B cell (primary cell): ENCODE measurements around the gene TMC8. TPM values are rescaled to one million over a fixed set of nuclear protein-coding genes. Genes with fewer than 3 reads are reported as not detected.

Experiments used
- ATAC-seq: fragments of 200-7000 bp; cut with Tn5 transposase; one replicate; pipeline ENCODE4 v1.10.0; 2021; ENCODE audit warnings: low read depth, mild to moderate bottlenecking, moderate number of reproducible peaks, moderate library complexity
- CTCF ChIA-PET: fragments of 350-600 bp; sonication (Branson Sonifier 250); formaldehyde crosslinking; loops from one replicate; lab custom pipeline; 2021; ENCODE audit warnings: antibody characterized with exemption, inconsistent platforms; lab: Charles Lee
- POLR2A ChIA-PET: fragments of 350-600 bp; sonication (Branson Sonifier 250); formaldehyde crosslinking; loops from one replicate; lab custom pipeline; 2021; ENCODE audit warnings: antibody characterized with exemption; lab: Charles Lee
- DNase-seq: peaks from one replicate; pipeline ENCODE4 v3.0.0; 2013
- H2AFZ ChIP-seq: 2 replicates; pipeline ENCODE4 v1.6.1; 2012; ENCODE audit warnings: mild to moderate bottlenecking, low read depth, low read length; ENCODE audit not compliant: insufficient read depth, poor library complexity, severe bottlenecking
- H3K27ac ChIP-seq, 2 donors: 1 replicate in 1 of 2; 2 replicates in 1 of 2; pipeline ENCODE4 v1.5.1; 2012 to 2013; ENCODE audit warnings: low read length in 2 of 2, mild to moderate bottlenecking in 2 of 2, moderate library complexity in 1 of 2
- H3K27me3 ChIP-seq, 4 experiments: fragments of 200-600 bp in 1 of 4; sonication (generic) in 1 of 4; replicated peaks in 1 of 4; 1 replicate in 2 of 4; 2 replicates in 2 of 4; pipeline versions ENCODE4 v1.6.1 to v1.7.0; 2013 to 2016; ENCODE audit warnings: low read length in 3 of 4, mild to moderate bottlenecking in 2 of 4, mixed read lengths in 1 of 4, moderate library complexity in 1 of 4; ENCODE audit not compliant: insufficient read depth in 4 of 4, control insufficient read depth in 3 of 4; ENCODE audit errors: control extremely low read depth in 1 of 4
- H3K36me3 ChIP-seq, 2 experiments: replicated peaks in 1 of 2; 1 replicate in 1 of 2; 2 replicates in 1 of 2; pipeline versions ENCODE4 v1.6.1 to v1.7.1; 2013; ENCODE audit warnings: low read length in 1 of 2; ENCODE audit not compliant: insufficient read depth in 2 of 2, control insufficient read depth in 1 of 2; ENCODE audit errors: control extremely low read depth in 1 of 2, extremely low read depth in 1 of 2
- H3K4me1 ChIP-seq, 2 donors: fragments of 200-600 bp in 1 of 2; sonication (generic) in 1 of 2; 1 replicate in 1 of 2; 2 replicates in 1 of 2; pipeline versions ENCODE4 v1.5.1 to v1.6.1; 2013 to 2017; ENCODE audit warnings: low read length in 2 of 2; ENCODE audit not compliant: control insufficient read depth in 2 of 2, insufficient read depth in 2 of 2
- H3K4me2 ChIP-seq: replicated peaks from 2 replicates; pipeline ENCODE3; 2012; ENCODE audit warnings: mild to moderate bottlenecking, low read depth, low read length; ENCODE audit not compliant: poor library complexity, severe bottlenecking
- H3K4me3 ChIP-seq, 5 experiments: fragments of 200-600 bp in 1 of 5; sonication (generic) in 1 of 5; 1 replicate in 3 of 5; 2 replicates in 2 of 5; pipeline versions ENCODE4 v1.5.1 to v1.7.0; 2011 to 2016; ENCODE audit warnings: low read length in 4 of 5, mild to moderate bottlenecking in 4 of 5, low read depth in 2 of 5, control low read depth in 1 of 5, moderate library complexity in 1 of 5; ENCODE audit not compliant: insufficient read depth in 1 of 5; ENCODE audit errors: control extremely low read depth in 1 of 5, extremely low read depth in 1 of 5
- H3K79me2 ChIP-seq: fragments of 200-600 bp; sonication (generic); one replicate; pipeline ENCODE4 v1.6.0; 2016; ENCODE audit warnings: low read length; ENCODE audit not compliant: control insufficient read depth, insufficient read depth
- H3K9ac ChIP-seq: fragments of 200-600 bp; sonication (generic); 2 replicates; pipeline ENCODE4 v1.6.1; 2017; ENCODE audit warnings: mild to moderate bottlenecking, low read length, moderate library complexity
- H3K9me3 ChIP-seq, 3 donors: one replicate each; pipeline versions ENCODE4 v1.6.1 to v1.7.1; 2013; ENCODE audit warnings: low read length in 2 of 3; ENCODE audit not compliant: control insufficient read depth in 2 of 3, insufficient read depth in 1 of 3; ENCODE audit errors: control extremely low read depth in 1 of 3
- H4K20me1 ChIP-seq: 2 replicates; pipeline ENCODE4 v1.6.0; 2012; ENCODE audit warnings: mild to moderate bottlenecking, low read length; ENCODE audit not compliant: insufficient read depth, control insufficient read depth, poor library complexity, severe bottlenecking
- H3K27ac Mint-ChIP-seq: one replicate; pipeline ENCODE4 v1.8.0; 2021; ENCODE audit warnings: mixed read lengths
- H3K27me3 Mint-ChIP-seq: one replicate; pipeline ENCODE4 v1.8.0; 2021; ENCODE audit warnings: mixed read lengths
- H3K4me1 Mint-ChIP-seq: one replicate; pipeline ENCODE4 v1.8.0; 2021; ENCODE audit warnings: mixed read lengths
- H3K4me3 Mint-ChIP-seq: one replicate; pipeline ENCODE4 v1.8.0; 2021; ENCODE audit warnings: mixed read lengths
- H3K9me3 Mint-ChIP-seq: one replicate; pipeline ENCODE4 v1.8.0; 2022; ENCODE audit warnings: mixed read lengths; ENCODE audit not compliant: insufficient read depth
- EZH2 ChIP-seq: IDR thresholded peaks from 2 replicates; pipeline ENCODE4 v1.6.1; 2012; ENCODE audit warnings: borderline replicate concordance, low read depth, mild to moderate bottlenecking, moderate library complexity, low read length; ENCODE audit not compliant: insufficient read depth, poor library complexity, severe bottlenecking
- WGBS: methylation state at CpG from one replicate; pipeline ENCODE4 v1.1.5; 2013; ENCODE audit warnings: missing lambda C conversion rate; ENCODE audit not compliant: insufficient coverage; 5-methylcytosine and 5-hydroxymethylcytosine counted together
- intact Hi-C: fragments of 100-400 bp; cut with micrococcal nuclease; formaldehyde crosslinking; loops from one replicate; pipeline ENCODE4 v1.10.0; 2022
- polyA plus RNA-seq: library from polyadenylated mRNA; depleted of rRNA; stranded (reverse); fragments of >200 nt; gene quantifications from 2 replicates; pipeline ENCODE4 v1.2.3, GENCODE V29; 2012
- total RNA-seq, 2 donors: library from RNA; stranded (reverse); fragments of 120-200 nt in 1 of 2; gene quantifications; 1 replicate in 1 of 2; 2 replicates in 1 of 2; pipeline versions ENCODE4 v1.2.3 to v1.2.4, GENCODE V29; 2013 to 2022
- TF ChIP-seq, protein P1 (sequence below): fragments of 200-600 bp; IDR thresholded peaks from one replicate; pipeline ENCODE4 v1.8.0; 2022; ENCODE audit warnings: antibody characterized with exemption, mild to moderate bottlenecking

Gene TMC8
- total and polyA plus RNA-seq, 2 donors (not counting 1 experiment from before 2014, with no cell fraction given), result 235 to 352 TPM

DNA sequence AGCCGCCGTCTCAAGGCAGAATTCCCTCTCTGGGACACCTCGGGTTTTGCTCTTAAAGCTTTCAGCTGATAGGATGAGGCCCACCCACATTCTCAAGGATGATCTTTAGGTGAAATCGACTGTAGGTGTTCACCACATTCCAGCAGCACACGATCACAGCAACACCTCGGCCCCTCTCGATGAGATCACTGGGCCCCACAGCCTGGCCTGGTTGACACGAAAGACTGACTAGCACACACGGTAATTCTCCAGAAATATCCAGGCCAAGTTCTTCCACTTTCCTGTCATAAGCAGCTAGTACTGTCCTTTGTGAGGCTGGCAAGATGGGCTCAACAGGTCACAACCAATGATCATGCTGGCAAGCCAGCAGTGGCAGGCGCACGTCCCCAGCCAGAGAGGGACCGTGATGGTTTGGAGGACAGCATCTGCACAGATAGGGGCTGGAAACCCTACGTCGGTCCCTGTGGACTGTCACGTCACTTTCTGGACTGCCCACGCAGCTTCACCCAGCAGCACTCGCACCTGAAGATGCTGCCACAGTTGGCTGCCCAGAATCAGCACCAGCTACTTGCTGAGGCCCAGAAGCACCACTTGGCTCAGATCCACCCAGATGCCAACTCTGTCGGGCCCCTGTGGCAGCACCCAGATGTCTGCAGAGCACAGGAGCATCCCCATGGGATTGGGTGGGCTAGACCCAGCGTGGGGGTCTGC, 19.4 kb upstream of the TMC8 start:
- TF ChIP-seq, protein P1, sequence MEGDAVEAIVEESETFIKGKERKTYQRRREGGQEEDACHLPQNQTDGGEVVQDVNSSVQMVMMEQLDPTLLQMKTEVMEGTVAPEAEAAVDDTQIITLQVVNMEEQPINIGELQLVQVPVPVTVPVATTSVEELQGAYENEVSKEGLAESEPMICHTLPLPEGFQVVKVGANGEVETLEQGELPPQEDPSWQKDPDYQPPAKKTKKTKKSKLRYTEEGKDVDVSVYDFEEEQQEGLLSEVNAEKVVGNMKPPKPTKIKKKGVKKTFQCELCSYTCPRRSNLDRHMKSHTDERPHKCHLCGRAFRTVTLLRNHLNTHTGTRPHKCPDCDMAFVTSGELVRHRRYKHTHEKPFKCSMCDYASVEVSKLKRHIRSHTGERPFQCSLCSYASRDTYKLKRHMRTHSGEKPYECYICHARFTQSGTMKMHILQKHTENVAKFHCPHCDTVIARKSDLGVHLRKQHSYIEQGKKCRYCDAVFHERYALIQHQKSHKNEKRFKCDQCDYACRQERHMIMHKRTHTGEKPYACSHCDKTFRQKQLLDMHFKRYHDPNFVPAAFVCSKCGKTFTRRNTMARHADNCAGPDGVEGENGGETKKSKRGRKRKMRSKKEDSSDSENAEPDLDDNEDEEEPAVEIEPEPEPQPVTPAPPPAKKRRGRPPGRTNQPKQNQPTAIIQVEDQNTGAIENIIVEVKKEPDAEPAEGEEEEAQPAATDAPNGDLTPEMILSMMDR, result no peak
- no peak for TF ChIP-seq EZH2
- Histone ChIP-seq H4K20me1 (peaks cover 83% of the 10 kb centered on the region), H3K27ac (no peak overlapping the region), H3K4me1 (peaks cover 12 to 22% of the 10 kb centered on the region in 2 donors), H3K9me3 (no peaks in the 10 kb centered on the region), H3K9ac (no peak overlapping the region), H3K36me3 (peaks cover 0 to 75% of the 10 kb centered on the region in 2 experiments), H3K79me2 (peaks cover 8% of the 10 kb centered on the region), H3K27me3 (no peaks in the 10 kb centered on the region), H2AFZ (no peak overlapping the region), H3K4me2 (no peak overlapping the region), H3K4me3 (no peak overlapping the region)
- Mint-ChIP-seq H3K9me3 (no peaks in the 10 kb centered on the region), H3K27me3 (no peaks in the 10 kb centered on the region), H3K4me1 (peaks cover 24% of the 10 kb centered on the region), H3K4me3 (no peak overlapping the region), H3K27ac (peak overlapping the region; percentile 46)
- WGBS, result 92% methylated on average over 19 of the region's 19 CpGs
- ChIA-PET POLR2A (interaction anchor here (0.6 kb wide), 1 partner anchor 43 kb away, joined by 11 read pairs; no protein-coding TSS in a partner anchor), CTCF (interaction anchor here (0.6 to 10.9 kb wide), 7 partner anchors 24 to 252 kb away, joined by 3 to 142 read pairs (median 3); no protein-coding TSS in a partner anchor)
- no peak for DNase-seq
- intact Hi-C loops, result loop anchor here (10.0 kb wide), 1 partner anchor 314 kb away; no protein-coding TSS in a partner anchor
- ATAC-seq, result no peak
